Ovary (tissue), 9 donors: Measurements from ENCODE around the gene WNK2. TPM values are rescaled to one million over a fixed set of nuclear protein-coding genes. Genes with fewer than 3 reads are reported as not detected.
A peak's percentile ranks its signal among the peaks of the same experiment; 100 is the strongest.

Source experiments
- DNase-seq, 5 donors: peaks; one replicate each; pipeline ENCODE4 v3.0.0-alpha.2; 2019 to 2020
- H3K27ac ChIP-seq, 2 donors: fragments of 200-600 bp; one replicate each; pipeline versions ENCODE4 v1.5.1 to v1.8.0; 2019 to 2022
- H3K27me3 ChIP-seq: fragments of 200-600 bp; one replicate; pipeline ENCODE4 v1.8.0; 2022
- H3K36me3 ChIP-seq: fragments of 200-600 bp; sonication (generic); one replicate; pipeline ENCODE4 v1.5.1; 2019
- H3K4me1 ChIP-seq: one replicate; pipeline ENCODE4 v1.8.1; 2013; ENCODE audit warnings: mild to moderate bottlenecking, moderate library complexity; ENCODE audit not compliant: insufficient read depth
- H3K4me3 ChIP-seq: fragments of 200-600 bp; sonication (generic); one replicate; pipeline ENCODE4 v1.5.1; 2017
- H3K9me3 ChIP-seq, 2 donors: fragments of 200-600 bp in 1 of 2; sonication (generic) in 1 of 2; one replicate each; pipeline versions ENCODE4 v1.5.1 to v1.8.1; 2013 to 2019; ENCODE audit warnings: mild to moderate bottlenecking in 1 of 2, moderate library complexity in 1 of 2
- CTCF ChIP-seq, 3 donors: fragments of 450-650 bp in 2 of 3; fragments of 200-600 bp in 1 of 3; IDR thresholded peaks; one replicate each; pipeline versions ENCODE4 v1.5.1 to v1.8.0; 2016 to 2022; ENCODE audit warnings: antibody characterized with exemption in 3 of 3, mild to moderate bottlenecking in 1 of 3
- EP300 ChIP-seq: sonication (generic); formaldehyde crosslinking; IDR thresholded peaks from one replicate; pipeline ENCODE4 v1.6.1; 2017; ENCODE audit warnings: antibody characterized with exemption
- POLR2A ChIP-seq: fragments of 450-650 bp; IDR thresholded peaks from one replicate; pipeline ENCODE4 v1.6.1; 2017; ENCODE audit warnings: antibody characterized with exemption, mild to moderate bottlenecking, moderate library complexity
- WGBS, 3 donors: extraction: QIAGEN DNeasy Blood & Tissue Kit in 1 of 3; methylation state at CpG; one replicate each; pipeline versions ENCODE4 v1.1.5 to v1.1.7; 2013 to 2017; 5-methylcytosine and 5-hydroxymethylcytosine counted together
- intact Hi-C, 4 donors: fragments of 100-400 bp; cut with DNase I; formaldehyde crosslinking; loops; one replicate each; pipeline versions ENCODE4 v1.11.0 to v1.15.1; 2022 to 2023
- polyA plus RNA-seq, 2 donors: library from polyadenylated mRNA; stranded (reverse); fragments of 200-250 nt in 1 of 2; fragments of 350-450 nt in 1 of 2; fragmentation: Illumina TruSeq in 1 of 2; extraction: RNeasy Lipid Tissue Mini Kit (QIAGEN cat#74804) in 1 of 2; gene quantifications; one replicate each; pipeline ENCODE4 v1.2.3, GENCODE V29; 2013 to 2014
- total RNA-seq, 7 donors: library from RNA; depleted of rRNA in 2 of 7; stranded (reverse); fragments of >200 nt in 2 of 7; fragmentation: NEBNext Ultra II Directional in 3 of 7; extraction: Animal tissue kit (Norgen Biotek cat#: 25700) in 3 of 7; gene quantifications; one replicate each; pipeline versions ENCODE4 v1.1.0 to v1.2.4, GENCODE V29; 2016 to 2023
- donor health status: DM: no; HTN: no; CAD: no; lungs with moderate emphysema.
- donor health status: DM: no; HTN: no; CAD: no.
- donor health status: Bipolar disorder and iron deficiency.
- donor health status: DM: yes; HTN: yes; CAD: no.
- donor health status: DM: no; HTN: no; CAD: no.
- donor health status: DM: yes; HTN: yes; CAD: no.

Gene WNK2
- total and polyA plus RNA-seq, 9 donors = 0.53 to 24.7 (median 4.4) TPM

GRCh38 chr9:93304574-93305496, 120.9 kb downstream of the WNK2 start:
- no peaks in the 10 kb centered on the region for H3K27me3 ChIP-seq
- H3K4me1 ChIP-seq = no peaks in the 10 kb centered on the region
- intact Hi-C loops = loop anchor here (5.0 to 10.0 kb wide), 5 partner anchors 130 to 303 kb away; no protein-coding TSS in a partner anchor
- H3K4me3 ChIP-seq = no peak overlapping the region
- 48 to 50% (median 48%) methylated on average over 17 of the region's 17 CpGs for WGBS, 3 donors
- no peak for TF ChIP-seq EP300
- TF ChIP-seq CTCF (IDR thresholded peaks at IDR 0.05) = peak in 2 of 3 donors; percentile 29 to 37
- DNase-seq = peak; percentile 40 to 71 (median 54)
- H3K36me3 ChIP-seq = no peaks in the 10 kb centered on the region
- H3K27ac ChIP-seq = no peak overlapping the region
- no peaks in the 10 kb centered on the region for H3K9me3 ChIP-seq

GRCh38 chr9:93305497-93306020, 121.6 kb downstream of the WNK2 start:
- no peaks in the 10 kb centered on the region for H3K4me1 ChIP-seq
- 77 to 81% (median 80%) methylated on average over 15 of the region's 15 CpGs for WGBS, 3 donors
- no peak overlapping the region for H3K27ac ChIP-seq
- H3K9me3 ChIP-seq = no peaks in the 10 kb centered on the region
- intact Hi-C loops = loop anchor here in 3 of 4 donors (5.0 to 10.0 kb wide), 3 partner anchors 131 to 193 kb away; no protein-coding TSS in a partner anchor
- H3K4me3 ChIP-seq = no peak overlapping the region
- TF ChIP-seq POLR2A = no peak
- no peaks in the 10 kb centered on the region for H3K36me3 ChIP-seq
- peak in 3 of 5 donors; percentile 5 to 23 (median 8) for DNase-seq
- H3K27me3 ChIP-seq = no peaks in the 10 kb centered on the region

GRCh38 chr9:93306081-93306480, 122.1 kb downstream of the WNK2 start:
- Histone ChIP-seq H3K36me3 (no peaks in the 10 kb centered on the region), H3K27ac (no peak overlapping the region), H3K9me3 (no peaks in the 10 kb centered on the region), H3K4me3 (no peak overlapping the region), H3K27me3 (no peaks in the 10 kb centered on the region), H3K4me1 (no peaks in the 10 kb centered on the region)
- TF ChIP-seq CTCF (IDR thresholded peaks at IDR 0.05) (no peak), EP300 (no peak), POLR2A (no peak)
- 79 to 92% (median 91%) methylated on average over 9 of the region's 9 CpGs for WGBS, 3 donors
- intact Hi-C loops = loop anchor here in 3 of 4 donors (5.0 to 10.0 kb wide), 3 partner anchors 131 to 194 kb away; no protein-coding TSS in a partner anchor
- peak in 1 of 5 donors; percentile 1 for DNase-seq

- Histone ChIP-seq H3K27ac (no peak overlapping the region), H3K36me3 (no peaks in the 10 kb centered on the region), H3K4me3 (no peak overlapping the region), H3K4me1 (no peaks in the 10 kb centered on the region), H3K9me3 (no peaks in the 10 kb centered on the region), H3K27me3 (no peaks in the 10 kb centered on the region)
- peak in 2 of 5 donors; percentile 8 to 18 for DNase-seq
- 92 to 93% (median 93%) methylated on average over 35 of the region's 35 CpGs for WGBS, 3 donors
- TF ChIP-seq POLR2A = no peak
- no peak for TF ChIP-seq EP300
- TF ChIP-seq CTCF (IDR thresholded peaks at IDR 0.05) = no peak
- intact Hi-C loops = loop anchor here in 3 of 4 donors (5.0 to 10.0 kb wide), 3 partner anchors 132 to 194 kb away; no protein-coding TSS in a partner anchor
These were observed 122.7 kb downstream of the WNK2 start for GRCh38 chr9:93306579-93307091.
